ENCODE data around the gene CEP152.
"Not testable (repeated sequence)": the region's sequence is repeated elsewhere in the genome, so short reads cannot be mapped to it uniquely, and the experiment has no call there.

The CEP152 gene

DNA sequence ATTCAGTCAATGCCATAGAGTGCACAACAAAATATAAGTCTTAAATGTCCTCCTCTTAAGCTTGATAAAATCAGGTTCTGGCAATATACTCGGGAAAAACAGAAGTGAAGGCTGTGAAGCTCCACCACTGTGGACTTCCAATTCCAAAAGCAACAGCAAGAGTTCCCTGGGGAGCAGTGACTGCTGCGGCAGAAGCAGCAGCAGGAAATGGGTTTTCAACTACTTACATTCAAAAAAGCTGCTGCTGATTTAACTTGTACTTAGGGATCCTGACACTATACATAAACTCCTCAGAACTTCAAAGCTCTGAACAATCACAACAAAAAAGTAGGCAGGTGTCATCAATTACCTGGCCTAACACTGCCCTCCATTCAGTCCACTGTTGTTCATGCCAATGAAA is 4.7 kb downstream of the CEP152 start:
- DNase-seq = no peak

DNA sequence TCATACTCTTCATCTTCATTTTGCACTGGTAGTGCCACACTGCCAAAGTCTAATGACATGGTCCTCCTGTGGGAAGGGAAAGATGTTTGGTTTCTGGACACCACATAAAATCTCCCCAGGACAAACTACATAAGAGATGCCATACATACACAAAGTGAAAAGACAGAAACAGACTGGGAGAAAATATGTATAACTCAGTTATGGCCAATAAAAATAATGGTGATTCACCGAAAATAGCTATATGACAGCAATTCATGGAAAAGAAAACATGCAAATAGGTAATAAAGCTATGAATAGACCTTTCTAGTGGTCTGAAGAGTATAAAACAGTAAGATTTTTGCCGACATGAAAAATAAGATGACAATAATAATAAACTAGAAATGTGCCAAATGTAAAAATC is 5.3 kb downstream of the CEP152 start:
- DNase-seq = no peak

DNA sequence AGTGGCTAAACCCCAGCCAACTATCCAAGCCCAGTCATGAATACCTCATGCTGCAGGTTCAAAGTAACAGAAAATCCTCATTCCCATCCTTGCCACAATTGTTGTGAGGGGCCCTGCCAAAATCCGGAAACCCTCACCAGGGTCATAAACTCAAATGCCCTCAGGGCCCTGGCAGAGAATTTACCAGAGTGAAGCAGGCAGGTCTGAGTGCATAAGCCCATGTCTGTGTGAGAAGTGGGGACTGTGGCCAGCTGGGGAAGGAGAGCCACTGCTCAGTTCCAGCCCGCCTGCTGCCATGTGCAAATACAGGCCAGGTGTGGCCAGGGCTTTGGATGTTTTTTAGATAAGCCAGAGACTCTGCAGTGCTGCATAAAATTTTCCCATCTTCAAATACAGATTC is 7.0 kb downstream of the CEP152 start:
- no peak for DNase-seq

DNA sequence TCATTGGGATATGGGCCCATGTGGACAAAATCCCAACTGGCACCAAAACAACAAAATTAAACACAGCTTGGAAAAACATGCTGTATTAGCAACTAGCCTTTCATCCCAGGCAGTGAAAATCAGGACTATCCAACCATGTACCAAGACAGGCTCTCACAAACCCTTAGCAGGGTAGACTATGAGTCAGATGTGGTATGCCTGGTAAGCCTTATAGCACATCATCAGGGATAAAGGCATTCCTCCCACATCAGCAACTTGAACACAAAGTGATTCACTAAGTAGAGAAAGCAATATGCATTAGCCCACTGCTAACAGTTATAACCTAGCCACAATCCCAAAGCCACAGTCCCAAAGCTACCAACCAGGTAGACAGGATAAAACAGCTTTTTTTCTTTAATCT is 8.0 kb downstream of the CEP152 start:
- DNase-seq = no peak

DNA sequence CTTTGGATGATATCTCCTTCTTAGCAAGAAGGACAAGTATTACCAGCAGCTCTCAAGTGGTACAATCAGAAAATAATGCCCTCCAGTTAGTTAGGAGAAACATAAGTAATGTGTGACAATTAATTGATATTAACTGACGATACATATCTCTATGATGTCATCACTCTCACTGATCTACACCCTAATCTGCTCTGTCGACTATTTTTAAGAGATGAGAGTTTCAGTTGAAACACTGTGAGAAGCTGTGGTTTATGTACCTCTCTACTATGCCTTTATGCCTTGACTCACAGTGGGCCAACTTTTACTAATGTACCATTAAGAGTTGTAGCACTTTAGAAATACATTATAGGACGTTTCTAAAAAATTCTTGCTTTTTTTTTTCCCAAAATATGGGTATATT is 8.6 kb downstream of the CEP152 start:
- no peak for DNase-seq

DNA sequence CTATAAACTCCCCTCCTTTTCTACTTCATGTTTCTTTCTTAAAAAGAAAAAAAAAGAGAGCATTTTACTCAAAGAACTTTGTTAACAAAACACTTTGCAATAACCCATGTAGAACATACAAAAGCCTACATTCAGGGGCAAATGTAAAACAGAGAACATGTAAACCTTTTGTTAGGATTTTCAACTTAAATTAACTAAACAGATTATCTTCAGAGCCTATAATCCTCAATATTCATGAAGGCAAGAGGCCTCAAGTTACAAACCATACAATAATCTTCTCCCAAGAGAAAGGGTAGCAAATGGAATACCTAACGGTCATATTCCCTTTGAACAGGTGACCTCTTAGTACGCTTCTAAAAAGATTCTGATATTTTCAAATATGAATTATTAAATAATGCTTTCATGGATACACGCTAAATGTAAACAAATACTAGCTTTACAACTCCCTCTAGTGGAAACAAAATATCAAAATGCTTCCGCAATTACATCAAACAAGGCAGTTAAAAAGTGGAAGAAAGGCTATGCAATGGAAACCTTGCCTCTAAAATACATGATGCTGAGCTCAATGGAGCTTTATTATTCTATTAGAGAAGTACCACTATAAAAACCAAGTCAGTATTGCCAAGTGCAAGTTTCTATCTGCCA is 9.9 kb downstream of the CEP152 start:
- DNase-seq = no peak

DNA sequence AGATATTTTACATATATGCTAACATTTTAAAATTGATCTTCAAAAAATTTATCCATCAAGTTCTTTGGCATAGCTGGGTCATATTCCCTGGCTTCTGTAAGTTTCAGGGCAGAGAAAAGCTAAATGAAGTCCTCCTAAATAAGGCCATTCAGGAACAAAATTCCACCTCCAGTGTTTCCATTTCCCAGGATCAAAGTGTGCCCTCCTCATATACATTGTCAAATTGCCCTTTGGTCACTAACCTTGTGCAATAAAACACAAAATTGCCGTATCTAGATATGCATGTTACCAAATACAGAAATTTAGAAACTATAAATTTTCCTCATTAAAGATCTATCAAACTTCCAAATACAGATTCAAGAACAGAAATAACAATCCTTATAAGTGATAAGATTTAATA is 10.6 kb downstream of the CEP152 start:
- no peak for DNase-seq

DNA sequence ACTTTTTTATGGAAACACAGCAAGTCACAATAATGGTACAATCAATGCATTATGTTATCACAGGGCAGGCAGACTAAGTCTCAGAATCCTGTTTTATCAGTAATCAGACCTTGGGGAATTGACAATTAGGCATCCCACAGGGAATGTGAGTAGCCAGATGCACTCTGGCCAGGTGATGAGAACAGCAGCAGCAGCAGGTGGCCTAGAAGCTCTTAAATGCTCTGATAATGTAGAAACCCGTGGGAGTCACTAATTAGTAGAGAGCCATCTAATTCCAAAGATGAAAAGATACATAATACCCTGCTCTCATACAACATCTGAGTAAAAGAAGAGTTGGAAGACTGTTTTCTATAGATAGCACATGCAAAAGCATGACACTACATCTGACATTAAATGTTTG is 12.6 kb downstream of the CEP152 start:
- DNase-seq = no peak

DNA sequence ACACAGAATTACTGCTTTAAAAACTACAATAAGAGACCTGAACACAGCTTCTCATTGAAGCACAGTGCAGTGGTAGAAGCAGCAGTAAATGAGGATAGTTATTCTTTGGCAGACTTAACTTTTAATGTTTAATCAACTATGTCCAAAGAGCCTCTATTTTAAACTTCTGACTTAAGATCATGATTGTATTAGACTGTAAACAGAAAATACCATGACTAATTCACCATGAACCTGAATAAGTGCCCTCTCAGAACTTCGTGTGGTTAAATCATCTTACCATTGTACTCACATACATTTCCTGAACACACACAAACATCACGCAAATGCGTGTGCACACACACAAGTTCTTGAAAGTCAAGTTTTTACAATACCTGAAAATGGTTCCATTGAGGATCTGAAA is 13.9 kb downstream of the CEP152 start:
- DNase-seq = no peak

DNA sequence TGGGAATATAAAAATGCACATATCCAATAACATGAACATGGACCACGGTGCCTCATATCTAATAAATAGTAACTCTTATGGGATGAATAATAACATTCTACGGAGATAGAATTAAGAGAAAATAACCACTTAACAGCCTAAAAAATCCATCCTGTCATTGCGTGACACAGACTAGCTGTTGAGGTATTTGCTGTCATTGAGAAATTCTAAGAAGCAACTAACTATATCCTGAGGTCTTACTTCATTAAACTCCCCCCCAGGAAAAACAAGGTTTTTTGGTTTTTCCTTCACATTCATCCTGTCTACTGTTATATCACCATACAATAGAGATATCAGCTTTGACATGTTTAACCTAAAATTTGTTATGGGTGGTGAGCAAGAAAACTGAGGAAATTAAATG is 14.3 kb downstream of the CEP152 start:
- DNase-seq = no peak

DNA sequence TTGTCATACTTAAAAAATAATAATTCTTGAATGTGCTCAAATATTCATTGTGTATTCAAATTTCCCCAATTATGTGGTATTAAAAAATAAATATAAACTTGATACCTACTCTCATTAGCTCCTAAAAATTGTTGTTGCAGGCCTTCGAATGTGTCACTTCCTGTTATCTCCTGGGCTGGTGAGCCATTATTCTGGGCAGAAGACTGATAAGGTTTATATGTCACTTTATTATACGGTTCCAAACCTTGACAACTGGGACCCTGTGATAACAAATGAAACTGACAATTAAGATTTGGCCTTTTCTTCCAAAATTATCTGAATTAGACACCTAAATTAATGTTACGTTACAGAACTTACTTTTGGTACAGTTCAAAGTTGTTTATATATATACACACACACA is 15.0 kb downstream of the CEP152 start:
- DNase-seq = no peak

DNA sequence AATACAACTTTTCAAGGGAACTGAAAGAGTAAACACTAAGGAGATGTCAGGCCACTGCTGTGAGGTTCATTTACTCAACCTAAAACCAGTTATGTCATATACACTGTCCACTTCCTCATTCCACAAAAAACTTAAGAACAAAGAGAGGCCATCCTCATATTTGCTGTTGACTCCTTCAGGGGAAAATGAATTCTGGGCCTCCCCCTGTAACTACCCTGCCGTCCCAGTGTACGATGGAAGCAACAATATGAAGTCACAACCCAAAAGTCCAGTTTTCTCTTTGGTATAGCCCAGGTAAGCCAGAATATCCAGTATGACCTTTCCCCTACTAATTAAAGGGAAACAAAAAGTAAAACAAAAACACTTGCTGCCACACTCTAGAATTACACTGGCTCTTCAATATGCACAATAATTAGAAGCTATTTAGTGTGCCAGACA is 16.2 kb downstream of the CEP152 start:
- no peak for DNase-seq

DNA sequence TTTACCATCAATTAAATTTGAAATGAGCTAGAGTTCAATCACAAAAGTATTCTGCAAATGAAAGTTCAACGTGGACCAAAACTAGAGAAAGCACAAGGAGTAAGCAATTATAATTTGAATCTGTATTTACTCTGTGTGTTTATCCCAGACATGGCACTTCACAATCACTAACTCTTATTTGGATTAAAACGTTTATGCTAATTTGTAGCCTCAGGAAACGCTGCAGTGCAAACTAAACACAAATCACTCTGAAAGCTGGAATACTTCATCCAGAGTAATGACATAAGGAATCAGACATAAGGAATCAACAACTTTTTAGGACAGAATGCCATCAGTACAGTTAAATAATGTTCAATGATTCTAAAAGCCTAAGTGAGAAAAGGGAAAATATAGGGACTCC is 18.5 kb downstream of the CEP152 start:
- DNase-seq = no peak

DNA sequence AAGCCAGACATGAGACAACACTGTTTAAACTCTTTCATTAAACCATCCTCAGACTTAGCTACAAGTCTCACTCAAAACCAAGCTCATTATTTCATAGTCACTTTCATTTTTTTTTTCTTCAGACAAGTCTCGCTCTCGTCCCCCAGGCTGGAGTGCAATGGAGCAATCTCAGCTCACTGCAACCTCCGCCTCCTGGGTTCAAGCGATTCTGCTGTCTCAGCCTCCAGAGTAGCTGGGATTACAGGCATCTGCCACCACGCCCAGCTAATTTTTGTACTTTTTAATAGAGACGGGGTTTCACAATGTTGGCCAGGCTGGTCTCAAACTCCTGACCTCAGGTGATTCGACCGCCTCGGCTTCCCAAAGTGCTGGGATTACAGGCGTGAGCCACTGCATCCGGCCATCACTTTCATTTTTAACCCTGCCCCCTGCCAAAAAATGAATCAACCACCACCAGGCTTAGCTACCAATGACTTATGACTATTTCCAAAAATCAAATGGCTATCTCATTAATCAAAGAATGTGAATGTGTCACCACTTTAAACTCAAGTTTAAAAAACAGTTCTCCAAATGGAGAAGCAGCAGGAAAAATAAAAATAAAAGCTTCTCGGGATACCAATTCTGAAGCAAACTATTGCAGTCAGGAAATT is 20.3 kb downstream of the CEP152 start:
- DNase-seq = not testable (repeated sequence)

DNA sequence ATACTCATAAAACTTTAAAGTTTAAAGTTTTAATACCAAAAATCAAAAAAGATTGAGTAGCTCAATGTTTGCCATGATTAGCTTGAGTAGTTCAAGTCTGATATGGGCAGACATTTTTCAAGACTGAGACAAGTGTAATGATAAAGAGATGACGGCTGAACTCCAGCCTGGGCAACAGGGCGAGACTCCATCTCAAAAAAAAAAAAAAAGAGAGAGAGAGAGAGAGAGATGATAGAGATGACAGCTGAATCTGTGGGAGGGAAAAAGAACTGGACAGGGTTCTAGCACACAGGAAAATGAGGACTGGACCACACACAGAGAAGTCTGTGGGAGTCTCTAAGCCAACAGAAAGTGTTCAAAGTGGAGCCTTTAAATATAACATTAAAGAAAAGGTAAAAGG is 25.2 kb downstream of the CEP152 start:
- DNase-seq = no peak

DNA sequence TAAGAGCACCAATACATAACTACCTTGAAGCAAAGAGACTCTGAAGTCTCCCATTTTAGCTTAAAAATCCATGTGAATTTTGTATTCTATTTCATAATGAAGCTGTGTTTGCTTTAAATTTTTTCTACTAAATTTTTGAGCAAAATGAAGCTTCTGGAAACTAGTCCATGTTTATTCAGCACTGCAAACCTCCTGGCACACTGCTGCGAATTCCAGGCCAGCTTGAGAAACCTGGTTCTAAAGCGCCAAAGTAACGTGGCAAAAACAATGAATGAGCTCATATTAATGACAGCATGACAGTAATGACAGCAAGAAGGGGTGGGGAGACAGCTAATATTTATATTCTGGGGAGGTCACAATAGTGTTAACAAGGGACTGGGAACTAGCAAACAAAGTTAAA is 25.7 kb downstream of the CEP152 start:
- no peak for DNase-seq

DNA sequence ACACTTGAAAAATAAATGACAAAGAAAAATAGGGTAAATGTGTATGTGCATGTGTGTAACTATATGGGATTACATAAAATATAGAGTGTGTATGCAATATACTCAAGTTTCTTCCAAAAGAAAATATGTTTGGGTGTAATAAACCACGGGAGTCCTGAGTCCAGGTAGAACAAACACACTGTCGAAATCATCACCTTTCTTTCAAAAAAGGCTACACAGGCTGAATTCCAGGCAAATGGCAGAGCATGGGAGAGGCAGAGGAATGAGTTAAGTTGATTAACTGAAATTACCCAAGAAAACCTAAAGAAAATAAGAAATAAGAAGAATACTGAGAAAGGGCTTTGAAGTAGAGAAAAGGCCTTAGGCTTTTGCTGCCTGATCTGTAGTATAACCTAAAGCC is 26.1 kb downstream of the CEP152 start:
- DNase-seq = no peak

DNA sequence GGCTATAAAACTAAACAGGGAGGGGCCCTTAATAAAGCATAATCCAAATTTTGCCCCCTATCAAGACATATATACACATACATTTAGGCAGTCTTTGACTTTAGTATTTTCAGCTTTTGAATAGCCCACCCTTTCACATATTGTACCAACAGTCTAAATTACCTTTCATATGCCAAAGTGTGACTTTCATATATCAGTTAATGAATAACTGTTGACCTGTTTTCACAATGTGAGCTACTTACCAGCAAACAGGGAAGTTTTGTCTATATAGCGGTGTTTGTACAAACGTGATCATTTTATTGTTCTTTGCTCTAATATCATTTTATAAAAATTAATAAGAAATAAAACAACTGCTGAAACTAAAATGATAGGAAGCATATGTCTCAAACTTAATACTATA is 28.0 kb downstream of the CEP152 start:
- DNase-seq = no peak

DNA sequence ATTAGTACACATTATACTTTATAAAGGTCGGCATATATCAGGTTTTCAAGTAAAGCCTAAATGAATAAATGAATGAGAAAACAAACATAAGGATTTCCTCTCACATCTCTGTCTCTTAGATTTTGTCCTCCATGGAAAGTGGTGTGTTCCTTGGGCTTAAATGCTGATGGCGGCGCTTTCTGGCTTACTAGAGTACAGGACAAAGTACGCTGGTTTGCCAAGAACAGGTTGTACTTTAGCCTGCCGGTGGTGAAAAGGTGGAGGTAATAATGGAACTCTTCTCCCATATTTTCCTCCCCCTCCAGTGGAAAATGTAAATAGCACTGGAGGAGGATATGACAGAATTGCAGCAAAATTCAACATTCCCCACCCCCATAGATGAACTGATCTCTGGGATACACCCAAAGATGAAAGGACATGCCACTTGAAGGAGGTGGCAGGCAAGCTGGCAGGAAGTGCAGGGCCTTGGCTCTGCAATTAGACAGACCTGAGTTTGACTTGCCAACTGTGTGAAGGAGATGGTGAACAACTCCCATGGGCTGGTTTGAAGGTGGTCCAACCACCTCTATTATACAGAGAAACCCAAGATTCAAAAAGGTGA is 29.3 kb downstream of the CEP152 start:
- no peak for DNase-seq

DNA sequence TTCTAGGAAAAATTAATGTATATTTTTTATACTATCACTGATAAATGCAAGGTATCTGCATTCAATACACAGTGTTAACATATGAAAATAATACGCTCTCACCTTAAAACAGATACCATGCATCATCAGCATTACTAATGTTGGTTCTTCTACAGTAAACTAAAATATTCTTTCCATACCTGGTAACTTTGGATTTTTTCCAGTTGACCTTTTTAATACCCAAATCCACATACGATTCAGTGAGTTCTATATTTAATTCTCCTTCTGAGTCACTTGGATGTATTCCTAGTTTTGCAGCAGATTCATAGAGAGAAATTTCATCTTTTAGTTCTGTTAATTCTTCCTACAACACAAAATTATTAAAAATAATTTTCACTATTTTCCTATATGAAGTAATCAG is 29.9 kb downstream of the CEP152 start:
- DNase-seq = no peak

DNA sequence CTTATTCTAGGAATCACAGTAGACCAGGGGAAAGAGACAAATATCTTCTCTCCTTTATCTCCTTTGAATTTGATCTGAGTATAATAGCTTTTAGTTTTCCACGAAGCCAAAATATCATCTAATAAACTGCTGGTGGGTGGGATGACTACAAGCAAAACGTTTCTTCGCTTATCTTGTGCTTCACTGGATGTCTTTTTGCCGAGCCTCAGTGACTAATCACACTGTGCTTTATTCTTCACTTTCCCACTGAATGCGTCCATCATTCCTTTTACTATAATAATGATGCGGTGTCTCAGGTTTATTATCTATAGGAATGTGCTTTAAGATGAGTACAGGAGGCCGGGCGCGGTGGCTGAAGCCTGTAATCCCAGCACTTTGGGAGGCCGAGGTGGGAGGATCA is 32.5 kb downstream of the CEP152 start:
- DNase-seq = no peak

DNA sequence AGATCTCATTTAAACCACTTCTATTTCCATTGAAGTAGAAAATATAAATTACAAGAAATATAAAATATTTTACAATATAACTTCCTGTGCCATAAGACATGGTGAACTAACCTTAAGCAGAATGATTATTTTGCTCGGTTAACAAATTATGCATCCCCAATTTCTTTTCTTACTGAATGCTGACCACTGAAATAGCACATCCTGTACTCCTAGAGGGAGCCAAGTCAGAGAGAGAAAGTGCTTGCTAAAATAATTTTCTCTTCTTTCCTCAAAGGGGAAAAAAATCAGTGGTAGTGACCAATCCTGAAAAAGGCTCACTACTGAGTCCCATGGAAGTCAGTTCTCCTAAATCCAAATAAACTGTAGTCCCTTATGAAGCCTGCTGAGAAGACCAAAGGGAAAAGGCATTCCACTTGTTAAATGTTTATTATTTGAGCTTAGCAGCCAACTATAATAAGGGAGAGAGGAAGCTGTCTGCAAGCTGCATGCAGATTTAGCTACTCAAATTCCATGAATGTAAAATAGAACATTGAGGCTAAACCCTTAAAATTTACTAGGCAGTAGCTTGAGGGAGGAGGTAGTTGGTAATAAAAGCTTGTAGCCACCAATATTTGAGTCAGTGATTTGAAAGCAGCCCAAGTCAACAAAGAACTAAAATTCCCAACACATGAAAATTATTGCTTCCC is 33.1 kb downstream of the CEP152 start:
- no peak for DNase-seq

DNA sequence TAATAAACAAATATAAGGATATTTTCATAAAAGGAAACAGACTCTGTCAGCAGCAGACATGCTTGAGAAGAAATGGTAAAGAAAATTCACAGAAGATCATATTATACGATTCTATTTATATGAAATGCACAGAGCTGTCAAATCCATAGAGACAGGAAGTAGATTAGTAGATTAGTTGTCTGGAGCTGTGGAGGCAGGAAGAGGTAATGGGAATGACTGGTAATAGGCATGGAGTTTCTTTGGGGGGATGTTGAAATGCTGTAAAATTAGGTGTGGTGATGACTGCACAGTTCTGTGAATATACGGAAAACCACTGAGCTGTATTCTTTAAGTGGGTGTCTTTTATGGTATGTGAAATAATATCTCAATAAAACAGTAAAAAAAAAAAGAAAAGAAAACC is 35.3 kb downstream of the CEP152 start:
- DNase-seq = no peak

DNA sequence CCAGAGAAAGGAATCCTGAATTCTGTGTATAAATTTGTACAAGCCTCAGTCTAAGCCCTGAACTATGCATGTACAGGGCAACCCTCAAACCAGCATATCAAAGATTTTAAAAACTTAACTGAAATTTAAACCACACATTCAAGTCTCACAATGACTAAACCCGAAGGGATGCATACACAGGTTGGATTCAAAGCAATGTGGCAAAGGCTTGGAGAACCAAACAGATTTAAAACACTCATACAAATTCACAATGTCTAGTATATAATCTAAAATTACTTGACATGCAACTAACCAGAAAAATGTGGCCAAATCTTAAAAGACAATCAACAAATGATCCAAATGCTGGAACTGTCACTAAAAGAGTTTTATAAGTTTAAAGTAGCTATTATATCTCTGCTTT is 36.4 kb downstream of the CEP152 start:
- no peak for DNase-seq
